Fibroblast of skin of scalp (primary cell): ENCODE measurements around the gene GIPC3.
"Not testable (repeated sequence)": the region's sequence is repeated elsewhere in the genome, so short reads cannot be mapped to it uniquely, and the experiment has no call there.

Experiments
- DNase-seq: peaks from one replicate; pipeline ENCODE4 v3.0.0-alpha.2; 2013

The GIPC3 gene

GRCh38 chr19:3576696-3577443 is 8.4 kb upstream of the GIPC3 start:
- peak; percentile 62 for DNase-seq

- no peak for DNase-seq
These were observed 7.4 kb upstream of the GIPC3 start for GRCh38 chr19:3577723-3578344.

GRCh38 chr19:3578390-3578789 is 6.9 kb upstream of the GIPC3 start:
- no peak for DNase-seq

- peak; percentile 88 for DNase-seq
These were observed 4.9 kb upstream of the GIPC3 start for GRCh38 chr19:3580156-3580934.

- DNase-seq = not testable (repeated sequence)
These were observed 3.5 kb upstream of the GIPC3 start for GRCh38 chr19:3581792-3582191.

- DNase-seq = not testable (repeated sequence)
These were observed 1.1 kb upstream of the GIPC3 start for GRCh38 chr19:3584036-3584802.

GRCh38 chr19:3586127-3586626 is 899 bp downstream of the GIPC3 start:
- no peak for DNase-seq

- DNase-seq = no peak
These were observed 1.5 kb downstream of the GIPC3 start for GRCh38 chr19:3586707-3587346.

GRCh38 chr19:3589439-3589838 is 4.2 kb downstream of the GIPC3 start:
- DNase-seq = no peak

GRCh38 chr19:3589949-3590348 is 4.7 kb downstream of the GIPC3 start:
- DNase-seq = no peak

- DNase-seq = no peak
These were observed 5.8 kb downstream of the GIPC3 start for GRCh38 chr19:3590991-3591659.

- no peak for DNase-seq
These were observed 6.8 kb downstream of the GIPC3 start for GRCh38 chr19:3591876-3592613.

- DNase-seq = no peak
These were observed 7.9 kb downstream of the GIPC3 start for GRCh38 chr19:3593156-3593555.

GRCh38 chr19:3595521-3596061 is 10.3 kb downstream of the GIPC3 start:
- DNase-seq = no peak

- no peak for DNase-seq
These were observed 14.5 kb downstream of the GIPC3 start for GRCh38 chr19:3599776-3600187.

GRCh38 chr19:3601021-3601420 is 15.7 kb downstream of the GIPC3 start:
- no peak for DNase-seq

- no peak for DNase-seq
These were observed 18.0 kb downstream of the GIPC3 start for GRCh38 chr19:3603121-3603811.

GRCh38 chr19:3604227-3604986 is 19.1 kb downstream of the GIPC3 start:
- no peak for DNase-seq

GRCh38 chr19:3604987-3605343 is 19.7 kb downstream of the GIPC3 start:
- DNase-seq = no peak
